ENCODE results near the gene OAF.

DNA sequence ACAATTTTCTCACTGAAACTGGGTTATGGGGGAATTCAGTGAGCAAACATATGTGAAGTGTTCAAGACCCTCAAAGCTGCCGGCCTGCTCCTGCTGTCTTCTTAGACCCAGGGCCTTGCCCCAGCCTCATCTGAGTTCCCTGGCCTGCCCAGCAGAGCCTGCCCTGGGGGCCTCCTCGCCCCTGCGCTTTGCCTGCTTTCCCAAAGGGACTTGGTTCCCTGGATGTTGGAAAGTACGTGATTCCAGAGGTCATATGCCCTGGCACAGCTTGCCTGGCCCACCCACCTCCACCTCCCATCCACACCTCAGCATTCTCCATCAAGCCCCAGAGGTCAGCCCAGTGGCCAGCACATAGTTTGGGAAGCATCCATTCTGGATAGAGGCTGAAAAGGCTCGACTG, 15.4 kb downstream of the OAF start:
- TF ChIP-seq, protein P1, sequence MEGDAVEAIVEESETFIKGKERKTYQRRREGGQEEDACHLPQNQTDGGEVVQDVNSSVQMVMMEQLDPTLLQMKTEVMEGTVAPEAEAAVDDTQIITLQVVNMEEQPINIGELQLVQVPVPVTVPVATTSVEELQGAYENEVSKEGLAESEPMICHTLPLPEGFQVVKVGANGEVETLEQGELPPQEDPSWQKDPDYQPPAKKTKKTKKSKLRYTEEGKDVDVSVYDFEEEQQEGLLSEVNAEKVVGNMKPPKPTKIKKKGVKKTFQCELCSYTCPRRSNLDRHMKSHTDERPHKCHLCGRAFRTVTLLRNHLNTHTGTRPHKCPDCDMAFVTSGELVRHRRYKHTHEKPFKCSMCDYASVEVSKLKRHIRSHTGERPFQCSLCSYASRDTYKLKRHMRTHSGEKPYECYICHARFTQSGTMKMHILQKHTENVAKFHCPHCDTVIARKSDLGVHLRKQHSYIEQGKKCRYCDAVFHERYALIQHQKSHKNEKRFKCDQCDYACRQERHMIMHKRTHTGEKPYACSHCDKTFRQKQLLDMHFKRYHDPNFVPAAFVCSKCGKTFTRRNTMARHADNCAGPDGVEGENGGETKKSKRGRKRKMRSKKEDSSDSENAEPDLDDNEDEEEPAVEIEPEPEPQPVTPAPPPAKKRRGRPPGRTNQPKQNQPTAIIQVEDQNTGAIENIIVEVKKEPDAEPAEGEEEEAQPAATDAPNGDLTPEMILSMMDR (IDR thresholded peaks at IDR 0.05): no peak
- TF ChIP-seq POLR2A (IDR thresholded peaks at IDR 0.05): no peak

All from uterus (tissue), 2 donors.